ENCODE results near the gene SLF2. TPM values are rescaled to one million over a fixed set of nuclear protein-coding genes. Genes with fewer than 3 reads are reported as not detected.
A peak's percentile ranks its signal among the peaks of the same experiment; 100 is the strongest.

Gene SLF2
- total RNA-seq, 2 donors from 2014 or later: 15.1 to 21.9 TPM

GRCh38 chr10:100927266-100927665 lies 14.5 kb downstream of the SLF2 start:
- no peak for TF ChIP-seq CTCF (IDR thresholded peaks at IDR 0.05)
- Histone ChIP-seq H3K36me3 (peaks cover 21% of the 10 kb centered on the region), H3K4me3 (no peak overlapping the region), H3K27ac (no peak overlapping the region), H3K9me3 (no peaks in the 10 kb centered on the region), H3K9ac (ENCODE audit: low read depth in 2 of 2, low read length in 2 of 2) (no peak overlapping the region), H3K27me3 (no peaks in the 10 kb centered on the region), H3K4me1 (no peaks in the 10 kb centered on the region)
- no peak for DNase-seq
- intact Hi-C loops (cut with DNase I): no loop called here

GRCh38 chr10:100928039-100928438 lies 15.3 kb downstream of the SLF2 start:
- no peak overlapping the region for H3K9ac ChIP-seq (ENCODE audit: low read depth in 2 of 2, low read length in 2 of 2)
- DNase-seq: no peak
- H3K36me3 ChIP-seq: peaks cover 21% of the 10 kb centered on the region
- H3K9me3 ChIP-seq: no peaks in the 10 kb centered on the region
- TF ChIP-seq CTCF (IDR thresholded peaks at IDR 0.05): no peak
- no peaks in the 10 kb centered on the region for H3K27me3 ChIP-seq
- H3K4me3 ChIP-seq: no peak overlapping the region
- no peaks in the 10 kb centered on the region for H3K4me1 ChIP-seq
- intact Hi-C loops (cut with DNase I): no loop called here
- no peak overlapping the region for H3K27ac ChIP-seq

- Histone ChIP-seq H3K9ac (ENCODE audit: low read depth in 2 of 2, low read length in 2 of 2) (no peak overlapping the region), H3K36me3 (peaks cover 17% of the 10 kb centered on the region), H3K4me1 (no peaks in the 10 kb centered on the region), H3K9me3 (no peaks in the 10 kb centered on the region), H3K4me3 (no peak overlapping the region), H3K27me3 (no peaks in the 10 kb centered on the region), H3K27ac (no peak overlapping the region)
- no peak for TF ChIP-seq CTCF (IDR thresholded peaks at IDR 0.05)
- intact Hi-C loops (cut with DNase I): no loop called here
- DNase-seq: no peak
Measured at GRCh38 chr10:100930368-100930767, 17.6 kb downstream of the SLF2 start.

- Histone ChIP-seq H3K4me3 (no peak overlapping the region), H3K9me3 (no peaks in the 10 kb centered on the region), H3K36me3 (peaks cover 17% of the 10 kb centered on the region), H3K9ac (ENCODE audit: low read depth in 2 of 2, low read length in 2 of 2) (no peak overlapping the region), H3K4me1 (no peaks in the 10 kb centered on the region), H3K27ac (no peak overlapping the region), H3K27me3 (no peaks in the 10 kb centered on the region)
- intact Hi-C loops (cut with DNase I): no loop called here
- no peak for DNase-seq
- TF ChIP-seq CTCF (IDR thresholded peaks at IDR 0.05): peak; percentile 36
Measured at GRCh38 chr10:100934084-100934659, 21.4 kb downstream of the SLF2 start.

- no peak for DNase-seq
- H3K9me3 ChIP-seq: no peaks in the 10 kb centered on the region
- intact Hi-C loops (cut with DNase I): no loop called here
- no peak overlapping the region for H3K4me3 ChIP-seq
- H3K27ac ChIP-seq: no peak overlapping the region
- H3K9ac ChIP-seq (ENCODE audit: low read depth in 2 of 2, low read length in 2 of 2): no peak overlapping the region
- H3K27me3 ChIP-seq: no peaks in the 10 kb centered on the region
- no peaks in the 10 kb centered on the region for H3K36me3 ChIP-seq
- H3K4me1 ChIP-seq: no peaks in the 10 kb centered on the region
- TF ChIP-seq CTCF (IDR thresholded peaks at IDR 0.05): no peak
Measured at GRCh38 chr10:100939763-100940344, 27.1 kb downstream of the SLF2 start.
